K562 (cell line): ENCODE results near the gene CNN3. TPM values are rescaled to one million over a fixed set of nuclear protein-coding genes. Genes with fewer than 3 reads are reported as not detected.

Experiments
- ATAC-seq: fragments of 200-7000 bp; cut with Tn5 transposase; 3 replicates; pipeline ENCODE4 v1.9.1; 2020; ENCODE audit warnings: moderate library complexity
- BruUV-seq: library from RNA; stranded (reverse); fragments of 400-500 nt; replicated peaks from 2 replicates; lab custom pipeline; 2021; lab: Mats Ljungman, UMichigan
- CTCF ChIA-PET: fragments of 300-600 bp; formaldehyde crosslinking; extraction: SDS; loops from one replicate; lab custom pipeline; 2021; ENCODE audit warnings: low intra/inter-chr PET ratio; lab: Yijun Ruan, JAX
- POLR2A ChIA-PET: fragments of 300-600, 350-650 bp; sonication (Branson Sonifier 250); formaldehyde crosslinking; extraction: SDS; loops from one replicate; lab custom pipeline; 2021; ENCODE audit warnings: antibody characterized with exemption, inconsistent platforms; lab: Yijun Ruan, JAX
- DNase-seq, 4 experiments: peaks; one replicate each; pipeline versions ENCODE4 v3.0.0 to v3.0.0-alpha.2; 2011 to 2018; ENCODE audit warnings: low spot score in 3 of 4, mixed read lengths in 3 of 4; ENCODE audit errors: extremely low read depth in 1 of 4
- FAIRE-seq: peaks from 2 replicates; lab custom pipeline; 2011; peaks lifted over from hg19 to GRCh38; lab: Jason Lieb, UNC
- H2AFZ ChIP-seq: 2 replicates; pipeline ENCODE4 v1.6.0; 2011; ENCODE audit warnings: low read depth, low read length, control low read depth, inconsistent platforms
- H3K27ac ChIP-seq: fragments of 200-600 bp; 3 replicates; pipeline ENCODE4 v1.8.0; 2011; ENCODE audit warnings: low read depth, mild to moderate bottlenecking, control low read depth, inconsistent platforms, low read length, moderate library complexity, mixed read lengths; ENCODE audit errors: extremely low read depth
- H3K27me3 ChIP-seq, 2 experiments: fragments of 300-600 bp in 1 of 2; 2 replicates in 1 of 2; 3 replicates in 1 of 2; pipeline versions ENCODE4 v1.6.0 to v1.8.0; 2011; ENCODE audit warnings: inconsistent platforms in 2 of 2, low read length in 2 of 2, mild to moderate bottlenecking in 1 of 2, mixed read lengths in 1 of 2, moderate library complexity in 1 of 2; ENCODE audit not compliant: control insufficient read depth in 2 of 2, insufficient read depth in 2 of 2
- H3K36me3 ChIP-seq: fragments of 300-600 bp; 3 replicates; pipeline ENCODE4 v1.8.0; 2011; ENCODE audit warnings: mild to moderate bottlenecking, low read length, inconsistent platforms; ENCODE audit not compliant: control insufficient read depth, insufficient read depth
- H3K4me1 ChIP-seq, 2 experiments: fragments of 200-600 bp in 1 of 2; replicated peaks in 1 of 2; 2 replicates in 1 of 2; 3 replicates in 1 of 2; pipeline versions ENCODE4 v1.5.1 to v1.8.0; 2011; ENCODE audit warnings: inconsistent platforms in 2 of 2, low read length in 2 of 2, mild to moderate bottlenecking in 1 of 2, mixed read lengths in 1 of 2, moderate library complexity in 1 of 2; ENCODE audit not compliant: control insufficient read depth in 2 of 2, insufficient read depth in 2 of 2
- H3K4me2 ChIP-seq: 2 replicates; pipeline ENCODE4 v1.6.1; 2011; ENCODE audit warnings: low read length, control low read depth, inconsistent platforms, mixed read lengths; ENCODE audit not compliant: insufficient read depth
- H3K4me3 ChIP-seq: fragments of 200-600 bp; sonication (generic), shearing (Covaris generic); 2 replicates; pipeline ENCODE4 v1.5.1; 2016; ENCODE audit warnings: control low read depth, inconsistent platforms
- H3K79me2 ChIP-seq: fragments of 200-600 bp; 3 replicates; pipeline ENCODE4 v1.8.0; 2011; ENCODE audit warnings: low read length, inconsistent platforms; ENCODE audit not compliant: control insufficient read depth, insufficient read depth
- H3K9ac ChIP-seq, 2 experiments: 2 replicates each; pipeline versions ENCODE4 v1.6.0 to v1.6.1; 2011; ENCODE audit warnings: low read depth in 2 of 2, low read length in 2 of 2, control low read depth in 1 of 2, inconsistent platforms in 1 of 2, mild to moderate bottlenecking in 1 of 2, mixed read lengths in 1 of 2; ENCODE audit not compliant: insufficient read depth in 1 of 2
- H3K9me1 ChIP-seq: one replicate; pipeline ENCODE4 v1.6.0; 2011; ENCODE audit warnings: inconsistent platforms, mild to moderate bottlenecking, low read length, moderate library complexity; ENCODE audit not compliant: control insufficient read depth, insufficient read depth
- H3K9me3 ChIP-seq: replicated peaks from 2 replicates; pipeline ENCODE4 v1.5.1; 2011; ENCODE audit warnings: low read depth, low read length, inconsistent platforms; ENCODE audit not compliant: control insufficient read depth, insufficient read depth
- H4K20me1 ChIP-seq: replicated peaks from 2 replicates; pipeline ENCODE4 v1.6.1; 2011; ENCODE audit warnings: low read length, inconsistent platforms, mixed read lengths; ENCODE audit not compliant: control insufficient read depth, insufficient read depth
- ATF3 ChIP-seq, 2 experiments: fragments of 450-650 bp in 1 of 2; sonication (generic) in 1 of 2; formaldehyde crosslinking in 1 of 2; IDR thresholded peaks in 1 of 2; conservative IDR thresholded peaks in 1 of 2; 2 replicates each; pipeline versions ENCODE4 v1.6.1 to v1.8.1; 2016 to 2023; ENCODE audit warnings: mild to moderate bottlenecking in 2 of 2, moderate library complexity in 2 of 2, inconsistent platforms in 1 of 2, missing genetic modification reagents in 1 of 2
- CBX8 ChIP-seq: fragments of 200-600 bp; sonication (generic); IDR thresholded peaks from 2 replicates; pipeline ENCODE4 v1.6.1; 2012; ENCODE audit warnings: borderline replicate concordance, mixed run types, low read depth, mild to moderate bottlenecking, moderate library complexity, mixed read lengths, low read length, control low read depth, inconsistent platforms; ENCODE audit not compliant: poor library complexity, severe bottlenecking; ENCODE audit errors: extremely low read depth
- CEBPB ChIP-seq: fragments of 450-650 bp; IDR thresholded peaks from 2 replicates; pipeline ENCODE4 v1.6.1; 2016; ENCODE audit warnings: missing genetic modification characterization, missing compliant biosample characterization
- FOXK2 ChIP-seq, 2 experiments: fragments of 450-650 bp; IDR thresholded peaks in 1 of 2; conservative IDR thresholded peaks in 1 of 2; 2 replicates each; pipeline ENCODE4 v1.6.1; 2016; ENCODE audit warnings: low read depth in 2 of 2, mild to moderate bottlenecking in 1 of 2
- HSF4 ChIP-seq: fragments of 250-450 bp; sonication (Bioruptor Pico); IDR thresholded peaks from 2 replicates; pipeline ENCODE4 v2.1.2; 2022; ENCODE audit warnings: mild to moderate bottlenecking, moderate library complexity, borderline replicate concordance
- KDM5B ChIP-seq: fragments of 200-600 bp; sonication (generic); IDR thresholded peaks from 2 replicates; pipeline ENCODE4 v1.6.1; 2012; ENCODE audit warnings: low read depth, mild to moderate bottlenecking, moderate library complexity, low read length, control low read depth, inconsistent platforms; ENCODE audit not compliant: insufficient replicate concordance
- MTA1 ChIP-seq: fragments of 450-650 bp; IDR thresholded peaks from 2 replicates; pipeline ENCODE4 v1.6.1; 2017; ENCODE audit warnings: borderline replicate concordance
- NCOA4 ChIP-seq: fragments of 450-650 bp; IDR thresholded peaks from 2 replicates; pipeline ENCODE4 v1.6.1; 2018; ENCODE audit warnings: mild to moderate bottlenecking; ENCODE audit not compliant: partially characterized antibody
- NFIC ChIP-seq: fragments of 450-650 bp; IDR thresholded peaks from 2 replicates; pipeline ENCODE4 v1.6.1; 2017; ENCODE audit warnings: mild to moderate bottlenecking, inconsistent platforms
- NR2C2 ChIP-seq, 2 experiments: fragments of 200-800 bp in 1 of 2; sonication (Bioruptor generic) in 1 of 2; sonication (generic) in 1 of 2; formaldehyde crosslinking in 1 of 2; IDR thresholded peaks; 2 replicates each; pipeline versions ENCODE4 v1.6.1 to v1.8.0; 2016 to 2022; ENCODE audit warnings: mild to moderate bottlenecking in 1 of 2, missing compliant biosample characterization in 1 of 2, missing genetic modification characterization in 1 of 2, missing genetic modification reagents in 1 of 2
- OTX1 ChIP-seq: fragments of 450-650 bp; formaldehyde crosslinking; IDR thresholded peaks from 2 replicates; pipeline ENCODE4 v1.4.0; 2022; ENCODE audit warnings: mild to moderate bottlenecking
- RBM14 ChIP-seq: fragments of 200-400 bp; formaldehyde crosslinking; IDR thresholded peaks from 2 replicates; pipeline ENCODE4 v1.6.1; 2018; ENCODE audit warnings: low read depth, mild to moderate bottlenecking, low read length, moderate library complexity, borderline replicate concordance; ENCODE audit not compliant: insufficient read depth
- RBM22 ChIP-seq: fragments of 200-400 bp; formaldehyde crosslinking; IDR thresholded peaks from 2 replicates; pipeline ENCODE4 v1.6.1; 2018; ENCODE audit warnings: low read length, low read depth; ENCODE audit not compliant: poor library complexity, severe bottlenecking
- SREBF2 ChIP-seq: sonication (generic); formaldehyde crosslinking; IDR thresholded peaks from 2 replicates; pipeline ENCODE4 v1.4.0; 2020; ENCODE audit warnings: mild to moderate bottlenecking, missing genetic modification reagents
- ZBTB1 ChIP-seq: sonication (generic); formaldehyde crosslinking; IDR thresholded peaks from 2 replicates; pipeline ENCODE4 v1.8.1; 2023; ENCODE audit warnings: missing genetic modification reagents, low read depth, mild to moderate bottlenecking, borderline replicate concordance
- ZNF197 ChIP-seq: fragments of 200-800 bp; sonication (Bioruptor generic); IDR thresholded peaks from 2 replicates; pipeline ENCODE4 v1.6.1; 2016; ENCODE audit warnings: low read depth, missing genetic modification characterization, missing compliant biosample characterization
- ZNF280A ChIP-seq: fragments of 450-650 bp; IDR thresholded peaks from 2 replicates; pipeline ENCODE4 v1.6.1; 2018; ENCODE audit warnings: mild to moderate bottlenecking, low read depth; ENCODE audit not compliant: partially characterized antibody
- ZNF282 ChIP-seq: sonication (generic); formaldehyde crosslinking; IDR thresholded peaks from 2 replicates; pipeline ENCODE4 v1.8.1; 2023; ENCODE audit warnings: missing genetic modification reagents
- ZNF511 ChIP-seq: sonication (generic); formaldehyde crosslinking; IDR thresholded peaks from 2 replicates; pipeline ENCODE4 v1.8.0; 2022; ENCODE audit warnings: mild to moderate bottlenecking, missing genetic modification reagents
- WGBS: fragments of 100-300 bp; shearing (Covaris generic); methylation state at CpG from one replicate; pipeline ENCODE4 v1.1.6; 2016; ENCODE audit warnings: low coverage, mixed read lengths; ENCODE audit not compliant: insufficient coverage; ENCODE audit errors: missing lambda C conversion rate; 5-methylcytosine and 5-hydroxymethylcytosine counted together
- in situ Hi-C: fragments of 300-500 bp; cut with MboI; formaldehyde crosslinking; loops from 4 replicates; pipeline ENCODE4 v1.15.0; 2018; ENCODE audit warnings: inconsistent platforms, mixed read lengths
- intact Hi-C: fragments of 100-400 bp; cut with micrococcal nuclease; formaldehyde crosslinking; loops from 2 replicates; pipeline ENCODE4 v1.14.2; 2022
- polyA plus RNA-seq, 8 experiments: library from polyadenylated mRNA; depleted of rRNA in 4 of 8; stranded (reverse) in 5 of 8; unstranded in 3 of 8; fragments of >200 nt; fragmentation: Nextera tagmentation in 2 of 8; fragmentation: Illumina TruSeq in 1 of 8; extraction: Ambion mirVana in 2 of 8; extraction: Trizol in 1 of 8; gene quantifications; 2 replicates each; pipeline versions ENCODE4 v1.2.1 to v1.2.3, GENCODE V29; 2011 to 2014; ENCODE audit warnings: inconsistent platforms in 1 of 8, missing spikeins in 1 of 8
- total RNA-seq, 7 experiments: library from RNA; depleted of rRNA in 6 of 7; stranded (reverse); fragments of >200 nt in 6 of 7; fragmentation: Illumina TruSeq in 2 of 7; extraction: Trizol in 2 of 7; gene quantifications; 2 replicates each; pipeline versions ENCODE4 v1.2.1 to v1.2.3, GENCODE V29; 2011 to 2021; ENCODE audit warnings: low replicate concordance in 1 of 7

Gene CNN3
- total and polyA plus RNA-seq, 9 of the 15 experiments (the other 6 are each of a cell fraction or from before 2014, with no cell fraction given): 0.06 to 0.62 (median 0.18) TPM; not detected in 4

- no peak overlapping the region for H3K27ac ChIP-seq
- H3K4me3 ChIP-seq: no peak overlapping the region
- BruUV-seq: no TSS peak
- in situ Hi-C loops: no loop called here
- H3K9me3 ChIP-seq: no peaks in the 10 kb centered on the region
- H3K4me2 ChIP-seq: no peak overlapping the region
- H3K36me3 ChIP-seq: no peaks in the 10 kb centered on the region
- no peak overlapping the region for H3K9ac ChIP-seq
- WGBS: 0% methylated on average over 1 of the region's 1 CpG
- no peak overlapping the region for H2AFZ ChIP-seq
- POLR2A ChIA-PET: no interaction called here
- CTCF ChIA-PET: no interaction called here
- H3K27me3 ChIP-seq: peaks cover 0 to 6% of the 10 kb centered on the region in 2 experiments; a peak in 1 of 5 replicates
- no peaks in the 10 kb centered on the region for H3K4me1 ChIP-seq
- intact Hi-C loops: no loop called here
- no peak for FAIRE-seq
- H3K9me1 ChIP-seq: no peaks in the 10 kb centered on the region
- no peaks in the 10 kb centered on the region for H4K20me1 ChIP-seq
- no peak for DNase-seq
- H3K79me2 ChIP-seq: no peaks in the 10 kb centered on the region
- no peak for TF ChIP-seq CBX8
- TF ChIP-seq CEBPB (tag): no peak
- TF ChIP-seq ZNF511 (CRISPR knock-in tag): no peak
- no peak for TF ChIP-seq NR2C2 (CRISPR knock-in tag; IDR thresholded peaks at IDR 0.05)
- TF ChIP-seq NR2C2 (tag; IDR thresholded peaks at IDR 0.05): no peak
- no peak for TF ChIP-seq ATF3 (IDR thresholded peaks at IDR 0.05)
- TF ChIP-seq ATF3 (CRISPR knock-in tag; conservative IDR thresholded peaks at IDR 0.05): no peak
- TF ChIP-seq KDM5B: no peak
- no peak for TF ChIP-seq RBM22
- TF ChIP-seq NFIC: no peak
- no peak for TF ChIP-seq ZNF197
- TF ChIP-seq MTA1: no peak
- TF ChIP-seq ZNF282: no peak
- TF ChIP-seq ZNF280A: no peak
- no peak for TF ChIP-seq FOXK2 (conservative IDR thresholded peaks at IDR 0.05 in 1 of 2, IDR thresholded peaks at IDR 0.05 in 1 of 2; ENCODE audit: low read depth in 2 of 2)
- TF ChIP-seq OTX1 (CRISPR knock-in tag): no peak
- no peak for TF ChIP-seq RBM14
- TF ChIP-seq NCOA4: no peak
- no peak for TF ChIP-seq SREBF2 (CRISPR knock-in tag)
- TF ChIP-seq HSF4 (CRISPR knock-in tag): no peak
- no peak for TF ChIP-seq ZBTB1 (CRISPR knock-in tag)
- no peak for ATAC-seq
Observed at GRCh38 chr1:94937820-94938219, 10.9 kb upstream of the CNN3 start.
